ENCODE results near the gene TPM3.

GRCh38 chr1:154240294-154240833, 48.5 kb upstream of the TPM3 start:
- TF ChIP-seq, protein P1, sequence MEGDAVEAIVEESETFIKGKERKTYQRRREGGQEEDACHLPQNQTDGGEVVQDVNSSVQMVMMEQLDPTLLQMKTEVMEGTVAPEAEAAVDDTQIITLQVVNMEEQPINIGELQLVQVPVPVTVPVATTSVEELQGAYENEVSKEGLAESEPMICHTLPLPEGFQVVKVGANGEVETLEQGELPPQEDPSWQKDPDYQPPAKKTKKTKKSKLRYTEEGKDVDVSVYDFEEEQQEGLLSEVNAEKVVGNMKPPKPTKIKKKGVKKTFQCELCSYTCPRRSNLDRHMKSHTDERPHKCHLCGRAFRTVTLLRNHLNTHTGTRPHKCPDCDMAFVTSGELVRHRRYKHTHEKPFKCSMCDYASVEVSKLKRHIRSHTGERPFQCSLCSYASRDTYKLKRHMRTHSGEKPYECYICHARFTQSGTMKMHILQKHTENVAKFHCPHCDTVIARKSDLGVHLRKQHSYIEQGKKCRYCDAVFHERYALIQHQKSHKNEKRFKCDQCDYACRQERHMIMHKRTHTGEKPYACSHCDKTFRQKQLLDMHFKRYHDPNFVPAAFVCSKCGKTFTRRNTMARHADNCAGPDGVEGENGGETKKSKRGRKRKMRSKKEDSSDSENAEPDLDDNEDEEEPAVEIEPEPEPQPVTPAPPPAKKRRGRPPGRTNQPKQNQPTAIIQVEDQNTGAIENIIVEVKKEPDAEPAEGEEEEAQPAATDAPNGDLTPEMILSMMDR (IDR thresholded peaks at IDR 0.05): no peak
- TF ChIP-seq EZH2 (IDR thresholded peaks at IDR 0.05; ENCODE audit: borderline replicate concordance, insufficient read depth, low read depth, low read length, poor library complexity, severe bottlenecking): no peak
